Suppressor macrophage treated with lipopolysaccharide for 4 hours (primary cell): ENCODE data around the gene SORCS2.

Experiments
- DNase-seq: peaks from one replicate; pipeline ENCODE4 v3.0.0-alpha.2; 2020

SORCS2 gene

DNA sequence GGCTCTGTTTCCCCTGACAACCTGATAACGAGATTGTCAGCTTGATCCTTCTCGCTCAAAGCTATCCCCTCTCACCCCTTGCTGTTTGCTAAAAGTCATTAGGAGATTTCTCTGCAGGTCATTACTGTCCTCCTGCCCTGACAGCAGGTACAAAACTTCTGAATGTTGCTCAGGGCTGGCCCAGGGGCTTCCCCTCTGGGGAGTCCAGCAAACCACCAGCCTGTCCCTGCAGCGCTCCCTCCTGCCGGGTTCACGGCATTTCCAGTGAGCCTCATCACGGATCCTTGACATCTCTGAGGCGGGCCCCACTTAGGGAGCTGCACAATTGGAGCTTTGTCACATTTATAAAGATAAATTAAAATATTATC is 5.2 kb upstream of the SORCS2 start:
- no peak for DNase-seq

DNA sequence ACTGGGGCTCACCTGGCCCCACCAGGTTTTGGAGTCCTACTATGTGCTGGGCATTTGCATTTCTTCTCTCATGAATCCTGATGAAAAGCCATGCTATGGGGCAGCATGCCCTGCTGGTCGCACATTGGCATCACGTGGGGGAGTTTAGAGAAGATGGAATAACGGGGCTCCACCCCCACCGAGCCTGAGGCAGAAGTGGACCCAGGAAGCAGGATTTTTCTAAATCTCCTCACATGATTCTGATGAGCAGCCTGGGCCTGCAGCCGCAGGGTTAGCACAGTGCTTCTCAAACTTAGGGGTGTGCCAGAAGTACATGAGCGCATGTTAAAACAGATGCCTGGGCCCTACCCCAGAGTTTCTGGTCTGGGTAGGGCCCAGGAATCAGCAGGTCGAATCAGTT is 4.6 kb upstream of the SORCS2 start:
- DNase-seq: no peak

DNA sequence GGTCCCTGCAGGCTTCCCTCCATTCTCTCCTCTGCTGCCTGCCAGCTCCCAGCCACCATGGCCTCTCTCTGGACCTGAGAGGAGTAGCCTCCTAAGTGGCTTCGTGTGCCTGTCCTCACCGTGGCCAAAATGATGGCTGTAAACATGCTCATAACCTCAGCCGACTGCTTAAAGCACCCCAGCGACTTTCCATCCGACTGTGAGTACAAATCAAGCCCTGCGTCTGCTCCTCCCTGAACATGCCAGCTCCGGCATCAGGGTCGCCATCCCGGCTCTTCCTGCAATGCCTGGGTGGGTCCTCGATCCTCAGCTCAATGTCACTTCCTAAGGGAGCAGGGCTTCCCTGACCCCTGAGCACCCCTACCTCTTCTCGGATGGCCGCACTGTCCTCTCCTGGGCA is 3.3 kb upstream of the SORCS2 start:
- no peak for DNase-seq

DNA sequence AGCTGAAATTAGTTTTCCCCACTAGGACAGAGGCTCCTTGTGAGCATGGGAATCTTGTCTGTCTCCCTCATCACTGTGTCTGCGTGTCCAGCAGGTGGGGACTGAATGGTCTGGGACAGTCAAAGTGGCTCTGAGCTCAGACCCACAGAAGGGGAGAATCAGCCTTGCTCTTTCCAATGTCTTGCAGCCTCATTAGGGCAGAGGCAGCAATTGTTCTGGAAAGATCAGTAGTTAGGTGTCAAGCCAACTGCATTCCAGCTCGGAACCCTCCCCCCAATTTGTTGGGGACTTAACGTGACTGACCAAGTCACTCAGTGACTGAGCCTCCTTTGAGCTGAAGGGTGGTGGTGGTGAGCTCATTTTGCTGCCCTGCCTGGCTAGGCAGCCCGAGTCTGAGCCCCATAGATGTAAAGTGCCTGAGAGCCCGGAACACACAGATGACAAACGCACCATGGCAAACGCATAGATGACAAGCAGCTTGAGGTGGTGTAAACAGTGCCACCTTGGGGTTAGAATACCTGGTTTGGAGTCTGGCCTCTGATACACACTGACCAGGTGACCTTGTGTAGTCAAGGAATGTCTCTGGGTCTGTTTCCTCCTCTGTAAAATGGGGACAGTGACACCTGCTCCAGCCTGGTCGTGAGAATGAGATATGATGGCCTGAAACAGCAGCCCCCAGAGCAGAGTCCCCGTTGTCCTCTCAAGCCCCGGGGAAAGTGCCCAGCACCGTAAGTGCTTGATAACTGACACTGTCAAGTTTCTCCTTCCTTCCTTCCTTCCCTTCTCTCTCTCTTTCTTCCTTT is 2.7 kb upstream of the SORCS2 start:
- no peak for DNase-seq

DNA sequence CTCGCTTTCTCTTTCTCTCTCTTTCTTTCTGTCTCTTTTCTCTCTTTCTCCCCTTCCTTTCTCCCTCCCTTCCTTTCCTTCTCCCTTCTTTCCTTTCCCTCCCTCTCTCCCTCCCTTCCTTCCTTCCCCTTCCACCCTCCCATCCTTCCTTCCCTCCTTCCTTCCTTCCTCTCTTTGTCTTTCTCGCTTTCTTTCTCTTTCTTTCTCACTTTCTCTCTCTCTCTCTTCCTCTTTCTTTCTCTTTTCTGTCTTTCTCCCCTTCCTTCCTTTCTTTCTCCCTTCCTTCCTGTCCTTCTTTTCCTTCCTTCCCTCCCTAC is 2.1 kb upstream of the SORCS2 start:
- DNase-seq: no peak

DNA sequence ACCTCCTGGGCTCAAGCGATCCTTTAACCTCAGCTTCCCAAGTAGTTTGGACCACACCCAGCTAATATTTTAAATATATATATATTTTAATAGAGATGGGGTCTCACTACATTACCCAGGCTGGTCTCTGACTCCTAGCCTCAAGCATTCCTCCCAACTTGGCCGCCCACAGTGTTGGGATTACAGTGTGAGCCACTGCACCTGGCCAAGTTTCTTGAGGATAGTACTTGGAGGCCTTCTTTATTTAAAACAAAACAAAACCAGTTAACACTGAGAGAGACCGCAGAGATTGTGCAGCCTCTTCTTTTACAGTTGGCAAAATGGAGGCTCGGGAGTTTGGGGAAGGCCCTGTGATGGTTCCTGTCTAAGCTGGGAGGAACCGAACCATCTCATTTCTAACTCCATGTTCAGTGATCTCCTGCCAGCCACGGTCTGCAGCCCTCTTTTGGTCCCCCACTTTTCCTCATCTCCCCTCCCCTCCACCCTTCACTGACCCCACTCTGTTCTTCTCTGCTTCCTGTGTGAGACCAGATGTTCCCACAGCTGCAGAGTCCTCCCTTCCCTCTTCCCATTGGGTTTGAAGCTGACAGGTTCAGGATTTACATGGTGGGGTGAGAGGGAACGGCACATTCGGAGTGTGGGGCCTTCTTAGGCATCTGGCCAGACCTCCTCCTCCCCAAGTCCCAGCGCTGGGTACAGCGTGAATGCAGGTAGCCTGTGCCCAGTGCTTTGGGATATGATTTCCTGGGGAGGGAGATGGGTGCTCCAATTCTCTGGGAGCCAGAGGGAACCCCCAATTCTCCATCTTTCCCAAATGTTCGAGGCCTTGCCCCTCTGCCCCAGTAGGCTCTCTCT is 1.4 kb upstream of the SORCS2 start:
- DNase-seq: no peak

DNA sequence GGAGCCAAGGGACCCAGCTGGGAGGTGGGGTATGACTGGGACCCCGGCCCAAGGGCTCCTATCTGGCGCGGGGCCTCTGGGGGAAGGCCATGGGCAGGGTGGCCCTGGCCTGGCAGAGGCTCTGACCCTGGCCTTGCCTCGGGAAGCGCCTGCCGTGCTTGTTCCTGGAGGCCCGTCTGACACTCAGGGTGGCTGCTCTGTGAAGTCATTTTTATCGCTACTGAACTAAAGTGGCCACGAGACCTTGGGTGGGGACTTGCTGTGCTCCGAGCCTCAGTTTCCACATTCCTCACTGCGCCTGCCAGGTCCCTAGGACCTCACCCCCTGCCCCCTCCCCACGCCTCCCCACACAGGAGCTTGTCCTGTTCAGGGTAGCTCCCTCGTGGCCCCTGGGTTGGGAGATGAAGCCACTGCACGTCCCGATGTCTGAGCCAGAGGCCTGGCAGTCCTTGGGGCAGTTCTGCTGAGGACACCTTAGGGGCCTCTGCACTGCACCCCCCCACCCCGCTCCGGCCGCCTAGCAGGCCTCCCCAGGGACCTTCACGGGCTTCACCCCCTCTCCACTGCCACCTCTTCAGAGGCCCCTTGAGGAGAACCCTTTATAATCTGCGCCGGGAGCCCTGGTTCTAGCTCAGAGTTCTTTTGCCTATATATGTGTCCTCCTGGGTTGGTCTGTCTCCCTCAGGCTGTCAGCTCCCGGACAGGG is 639 bp upstream of the SORCS2 start:
- DNase-seq: no peak

DNA sequence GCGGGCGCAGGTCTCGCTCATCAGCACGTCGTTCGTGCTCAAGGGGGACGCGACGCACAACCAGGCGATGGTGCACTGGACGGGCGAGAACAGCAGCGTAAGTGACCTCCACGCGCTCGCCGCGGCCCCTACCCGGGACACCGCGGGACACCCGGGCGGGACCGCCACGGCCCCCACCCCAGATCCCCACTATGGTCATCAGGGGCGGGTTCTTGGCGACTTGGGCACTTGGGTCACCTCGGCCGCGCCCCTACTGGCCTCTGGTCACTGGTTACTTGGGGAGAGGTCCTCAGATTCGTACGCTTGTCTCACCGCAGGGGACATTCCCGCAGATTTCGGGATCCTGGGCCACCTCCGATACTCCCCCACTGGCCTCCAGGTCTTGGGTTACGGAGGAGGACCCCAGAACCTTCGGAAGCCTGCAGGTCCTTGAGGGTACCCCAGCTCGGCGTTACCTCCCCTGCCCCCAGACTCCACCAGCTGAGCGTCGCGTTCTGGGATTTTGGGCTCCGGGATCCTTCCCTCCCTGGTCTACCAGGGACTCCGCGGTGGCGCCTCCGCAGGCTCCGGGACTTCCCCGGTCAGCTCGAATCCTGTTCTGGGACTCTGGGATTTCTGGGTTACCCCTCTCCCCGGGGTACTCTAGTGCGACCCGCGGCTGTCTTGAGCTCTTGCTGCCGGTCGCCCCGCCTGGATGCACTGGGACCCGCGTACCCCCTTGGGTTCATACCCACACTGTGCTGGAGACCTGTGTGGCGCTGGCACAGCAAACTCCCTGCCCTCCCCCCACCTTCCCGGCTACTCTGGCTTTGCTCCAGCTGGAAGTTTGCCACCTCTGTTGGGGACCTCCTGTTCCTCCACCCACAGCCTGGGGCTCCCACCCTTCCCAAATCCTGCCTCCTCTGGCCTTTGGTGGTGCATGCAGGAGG is 956 bp downstream of the SORCS2 start:
- DNase-seq: no peak

DNA sequence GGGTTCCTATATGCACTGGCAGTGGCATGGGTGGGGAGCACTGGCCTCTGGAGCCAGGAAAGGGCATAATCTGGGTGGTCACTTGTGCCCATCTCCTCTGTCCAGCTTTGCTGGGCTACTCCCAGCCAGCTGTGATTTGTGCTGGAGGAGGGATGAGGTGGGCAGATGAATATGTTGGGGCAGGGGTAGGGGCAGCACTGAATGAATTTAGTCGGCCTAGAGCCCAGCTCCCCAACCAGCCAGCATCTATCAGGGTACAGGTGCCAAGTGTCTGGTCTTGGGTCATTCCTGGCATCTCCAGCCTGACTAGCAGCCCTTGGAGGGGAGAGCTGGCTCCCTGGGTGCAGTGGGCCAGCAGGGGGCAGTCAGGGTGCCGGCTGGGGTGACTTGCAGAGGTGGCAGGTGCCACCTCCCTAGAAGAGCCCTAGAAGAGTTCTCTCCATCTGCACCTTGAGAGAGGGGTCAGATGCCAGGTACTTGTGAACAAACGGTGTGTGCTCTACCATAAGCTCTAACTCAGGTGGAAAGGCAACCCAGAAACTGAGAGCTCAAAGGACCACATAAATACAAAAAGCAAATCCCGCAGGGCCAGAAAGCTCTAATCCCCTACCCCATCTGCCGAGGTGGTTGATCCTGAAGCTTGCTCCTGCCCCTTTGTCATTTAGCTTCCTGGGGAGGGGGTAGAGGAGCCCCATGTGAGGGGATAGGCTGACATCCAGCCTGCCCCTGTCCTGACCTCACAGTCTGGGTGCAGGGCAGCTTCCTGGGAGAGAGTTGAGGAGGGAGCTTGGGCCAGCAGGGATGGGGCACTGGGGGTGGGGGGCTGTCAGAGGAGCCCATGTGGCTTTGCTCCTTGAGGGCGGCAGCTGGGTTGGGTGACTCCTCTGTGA is 2.2 kb downstream of the SORCS2 start:
- DNase-seq: peak; percentile 6

DNA sequence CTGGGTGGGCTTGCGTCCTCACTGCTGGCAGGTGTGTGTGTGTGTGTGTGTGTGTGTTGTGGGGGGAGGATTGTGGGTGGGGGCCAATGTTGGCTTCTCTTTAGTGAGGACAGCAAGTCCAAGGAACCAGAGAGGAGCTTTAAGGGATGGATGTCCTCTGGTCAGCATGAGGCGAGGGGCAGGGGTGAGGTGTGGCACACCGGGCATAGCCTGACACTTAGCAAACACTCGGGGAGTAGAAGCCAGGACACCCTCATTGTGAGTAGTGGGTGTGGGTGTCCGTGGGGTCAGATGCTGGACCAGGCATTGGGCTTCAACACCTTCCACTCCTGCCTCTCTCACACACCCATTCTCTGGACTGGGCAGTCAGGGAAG is 2.8 kb downstream of the SORCS2 start:
- DNase-seq: no peak

DNA sequence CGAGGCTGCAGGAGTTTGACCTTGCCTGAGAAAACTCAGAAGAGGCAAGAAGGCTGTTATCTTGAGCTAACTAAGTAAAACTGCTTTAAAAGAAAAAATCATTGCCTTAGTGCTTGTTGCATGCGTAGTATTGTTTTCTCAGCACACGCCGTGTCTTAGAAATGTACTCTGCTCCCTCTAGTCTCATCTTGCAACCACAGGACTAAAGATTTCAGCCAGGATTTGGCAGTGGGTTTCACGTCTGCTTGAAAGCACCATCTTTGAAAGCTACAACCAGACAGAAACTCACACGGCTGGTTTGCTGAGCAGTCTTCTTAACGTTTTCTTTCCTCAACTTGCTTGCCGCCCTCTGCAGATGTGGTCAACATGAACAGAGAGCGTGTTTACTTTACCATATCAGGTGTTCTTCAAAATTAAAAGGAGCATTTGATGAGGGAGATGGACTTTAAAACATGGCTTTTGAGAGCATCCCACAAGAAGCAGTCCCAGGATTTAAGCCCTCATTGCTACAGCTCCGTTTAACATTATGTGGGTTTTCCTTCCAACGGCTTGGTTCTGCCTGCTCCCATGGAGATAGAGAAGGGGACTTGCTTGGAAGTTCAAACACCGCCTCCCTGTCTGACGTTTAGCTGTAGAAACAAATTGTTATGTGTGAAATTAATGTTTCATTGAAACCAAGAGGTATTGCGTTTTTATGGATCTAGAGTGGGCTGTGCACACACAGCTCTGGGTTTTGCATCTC is 3.4 kb downstream of the SORCS2 start:
- DNase-seq: no peak

DNA sequence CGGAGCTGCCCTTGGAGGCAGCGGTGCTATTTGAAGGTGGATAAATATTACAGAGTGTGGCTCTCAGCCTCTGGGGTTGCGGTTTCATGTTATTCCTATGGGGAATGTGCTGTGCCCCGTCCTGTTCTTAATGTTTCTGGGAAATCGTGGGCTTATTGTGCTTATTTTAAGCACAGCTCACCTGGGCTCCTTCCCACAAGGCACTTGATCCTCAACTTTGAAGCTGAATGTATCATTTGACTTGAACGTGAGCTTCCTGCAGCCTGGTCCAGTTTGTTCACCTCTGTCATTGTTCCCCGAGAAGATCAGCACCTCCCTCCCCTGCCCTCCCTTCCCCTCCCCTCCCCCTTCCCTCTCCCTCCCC is 3.9 kb downstream of the SORCS2 start:
- DNase-seq: no peak

DNA sequence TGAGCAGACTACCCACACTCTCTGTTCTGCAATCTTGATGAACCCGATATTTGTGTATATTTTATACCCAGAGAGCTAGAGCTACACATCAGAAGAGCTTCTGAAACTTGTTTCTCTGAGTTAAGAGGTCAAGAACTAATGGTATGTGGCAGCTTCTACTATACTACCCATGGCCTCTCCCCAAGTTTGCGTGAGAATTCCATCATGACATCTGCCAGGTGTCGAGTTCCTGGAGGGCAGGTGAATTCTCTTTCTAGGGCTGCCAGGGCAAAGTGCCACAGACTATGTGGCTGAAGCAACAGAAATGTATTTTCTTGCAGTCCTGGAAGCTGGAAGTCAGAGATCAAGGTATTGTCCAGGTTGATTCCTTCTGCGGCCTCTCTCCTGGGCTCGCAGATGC is 4.4 kb downstream of the SORCS2 start:
- no peak for DNase-seq

DNA sequence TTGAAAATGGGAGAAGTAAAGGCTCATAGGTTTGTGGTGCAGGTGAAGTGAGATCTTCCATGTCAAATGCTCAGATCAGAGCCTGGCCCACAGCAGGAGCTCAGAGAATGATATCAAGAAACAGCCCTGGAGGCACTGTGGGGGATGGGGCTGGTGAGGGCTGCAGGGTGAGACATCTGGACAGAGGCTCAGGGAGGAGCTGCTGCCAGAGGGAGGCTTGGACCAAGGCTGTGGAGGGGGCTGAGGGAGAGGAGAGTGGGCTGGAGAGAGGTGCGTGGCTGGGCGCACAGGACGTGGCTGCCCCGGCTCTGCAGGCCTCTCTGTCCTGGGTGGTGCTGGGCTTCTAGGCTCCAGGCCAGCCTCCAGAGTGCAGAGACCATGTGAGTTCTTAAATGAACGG is 5.6 kb downstream of the SORCS2 start:
- no peak for DNase-seq

DNA sequence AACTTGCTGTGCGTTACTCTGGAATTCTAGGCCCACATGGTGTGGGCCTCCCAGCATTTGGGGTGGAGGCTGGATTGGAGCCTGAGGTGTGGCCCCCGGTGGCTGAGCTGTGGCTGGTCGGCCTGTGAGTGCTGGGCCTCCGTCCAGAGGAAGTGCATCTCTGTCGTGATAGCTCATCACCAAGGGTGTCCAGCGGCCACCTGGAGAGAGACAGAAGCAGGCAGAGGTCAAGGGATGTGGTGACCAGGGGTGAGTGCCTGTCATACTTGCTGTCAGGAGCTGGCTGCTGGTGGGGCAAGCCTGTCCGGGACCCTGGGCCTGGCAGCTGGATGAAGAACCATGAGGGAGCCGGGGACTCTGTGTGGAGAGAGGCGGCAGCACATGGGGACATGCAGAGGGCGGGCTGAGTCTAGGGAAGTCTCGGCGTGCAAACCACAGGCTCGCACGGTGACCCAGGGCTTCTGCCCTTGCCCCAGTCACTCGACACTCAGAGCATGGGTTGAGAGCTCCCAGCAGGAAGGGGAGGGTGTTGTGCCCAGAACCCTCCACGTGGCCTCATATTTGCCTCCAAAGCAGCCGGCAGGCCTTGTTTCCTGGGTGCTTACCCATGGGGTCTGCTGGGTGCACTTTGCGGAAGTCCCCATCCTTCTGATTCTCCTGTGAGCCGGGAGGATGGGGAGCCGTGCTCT is 6.2 kb downstream of the SORCS2 start:
- DNase-seq: no peak

DNA sequence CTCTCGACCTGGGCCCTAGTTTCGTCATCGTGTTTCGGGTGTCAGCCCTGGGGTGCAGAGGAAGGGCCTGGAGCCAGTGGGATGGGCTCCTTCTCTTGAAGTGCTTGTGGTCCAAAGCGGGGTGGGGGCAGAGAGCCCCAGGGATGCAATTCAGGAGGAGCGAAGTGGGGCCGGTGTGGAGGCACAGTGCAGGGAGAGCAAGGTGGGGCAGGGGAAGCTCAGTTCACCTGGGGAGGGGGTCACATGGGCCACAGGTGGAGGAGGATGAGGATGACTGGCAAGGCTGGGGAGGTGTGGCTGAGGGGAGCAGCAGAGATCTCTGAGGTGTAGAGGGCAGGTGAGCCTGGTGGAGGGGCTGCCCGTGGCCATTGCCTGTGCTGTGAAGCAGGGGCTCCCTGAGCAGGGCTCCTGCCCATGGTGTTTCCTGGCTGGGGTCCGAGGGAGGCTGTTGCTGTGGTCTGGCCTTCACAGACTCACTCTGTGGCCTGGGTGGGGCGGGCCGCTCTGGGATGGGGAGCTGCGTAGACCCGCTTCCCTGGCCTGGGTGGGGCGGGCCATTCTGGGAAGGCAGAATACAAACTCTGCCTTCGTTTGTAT is 6.9 kb downstream of the SORCS2 start:
- no peak for DNase-seq

DNA sequence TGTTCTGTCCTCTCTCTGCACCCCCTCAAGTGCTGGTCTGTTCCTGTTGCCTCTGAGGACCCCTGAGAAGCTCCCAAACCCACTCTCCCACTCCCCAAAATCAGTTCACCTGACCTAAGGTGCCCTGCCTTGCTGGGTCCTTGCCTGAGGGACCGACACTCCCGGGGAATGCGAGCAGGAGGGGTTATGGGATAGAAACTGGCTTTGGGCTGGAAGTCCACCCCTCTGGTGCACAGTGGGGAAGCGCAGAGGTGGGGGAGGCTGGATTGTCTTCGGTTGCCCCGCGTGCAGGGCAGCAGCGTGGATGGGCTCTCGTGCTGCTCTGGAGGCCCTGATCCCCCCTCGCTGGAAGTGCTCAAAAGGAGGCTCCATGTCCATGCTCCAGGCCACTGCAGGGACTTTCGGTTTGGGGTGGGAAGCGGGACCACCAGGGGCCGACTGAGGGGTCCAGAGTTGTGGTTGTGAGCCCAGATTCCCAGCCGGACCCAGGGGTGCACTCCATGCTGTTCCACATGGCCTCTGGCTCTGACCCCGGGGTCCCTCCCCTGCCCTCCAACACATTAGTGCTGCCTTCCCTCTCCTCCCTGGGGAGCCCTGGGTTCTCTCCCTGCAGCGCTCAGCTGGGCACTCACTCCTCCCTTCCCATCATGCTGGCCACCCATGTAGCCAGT is 7.6 kb downstream of the SORCS2 start:
- DNase-seq: no peak

DNA sequence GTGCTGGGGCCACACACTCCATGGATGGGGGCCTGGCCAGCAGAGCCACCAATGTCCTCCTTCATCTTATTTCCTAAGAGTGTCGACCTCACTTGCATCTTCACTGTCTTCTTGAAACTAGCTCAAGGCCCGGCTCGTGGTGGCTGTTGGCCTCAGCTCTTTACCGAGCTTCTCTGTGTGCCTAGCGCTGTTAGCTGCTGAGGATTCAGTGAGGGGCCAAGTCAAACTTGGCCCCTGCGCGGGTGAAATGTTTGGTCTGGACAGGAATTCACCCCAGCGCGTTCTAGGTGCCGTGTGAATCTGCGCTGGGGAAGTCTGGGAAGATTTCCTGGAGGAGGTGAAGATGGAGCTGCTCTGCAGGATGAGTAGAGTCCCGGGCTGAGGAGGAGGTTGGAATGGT is 8.5 kb downstream of the SORCS2 start:
- DNase-seq: no peak
